ENCODE results near the gene POLR2J. TPM values are rescaled to one million over a fixed set of nuclear protein-coding genes. Genes with fewer than 3 reads are reported as not detected.
"Not testable (repeated sequence)": the region's sequence is repeated elsewhere in the genome, so short reads cannot be mapped to it uniquely, and the experiment has no call there.

Gene POLR2J
- total RNA-seq, 4 donors from 2014 or later, result 13.2 to 27.9 (median 22.5) TPM

DNA sequence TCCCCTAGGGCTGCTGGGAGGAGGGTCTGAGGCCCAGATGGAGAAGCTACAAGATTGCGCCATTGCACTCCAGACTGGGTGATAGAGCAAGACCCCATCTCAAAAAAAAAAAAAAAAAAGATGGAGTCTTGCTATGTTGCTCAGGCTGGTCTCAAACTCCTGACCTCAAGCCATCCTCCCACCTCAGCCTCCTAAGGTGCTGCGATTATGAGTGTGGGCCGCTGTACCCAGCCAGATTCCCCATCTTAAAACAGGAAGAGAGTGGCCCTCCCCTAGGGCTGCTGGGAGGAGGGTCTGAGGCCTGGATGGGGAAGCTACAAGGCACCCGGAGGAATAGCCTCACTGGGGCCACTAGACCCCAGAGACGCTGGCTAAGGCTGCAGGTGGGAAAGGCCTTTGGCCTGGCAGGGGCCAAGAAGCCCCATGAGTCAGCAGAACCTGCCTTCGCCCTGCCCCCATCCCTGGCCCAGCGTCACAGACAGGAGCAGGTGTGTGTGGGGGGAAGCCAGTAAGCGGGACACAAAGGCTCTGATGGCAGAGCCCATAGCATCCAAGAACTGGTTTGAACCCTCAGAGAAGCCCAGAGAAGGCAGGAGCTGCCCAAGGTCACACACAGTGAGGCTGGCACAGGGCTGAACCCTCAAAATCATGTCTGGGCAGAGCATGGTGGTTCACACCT is 28.8 kb upstream of the POLR2J start:
- not testable (repeated sequence) for H3K9me3 ChIP-seq, H3K27me3 ChIP-seq, H3K27ac ChIP-seq, H3K4me3 ChIP-seq, H3K36me3 ChIP-seq, H3K4me1 ChIP-seq
- DNase-seq, result peak in 1 of 3 donors; percentile 9

DNA sequence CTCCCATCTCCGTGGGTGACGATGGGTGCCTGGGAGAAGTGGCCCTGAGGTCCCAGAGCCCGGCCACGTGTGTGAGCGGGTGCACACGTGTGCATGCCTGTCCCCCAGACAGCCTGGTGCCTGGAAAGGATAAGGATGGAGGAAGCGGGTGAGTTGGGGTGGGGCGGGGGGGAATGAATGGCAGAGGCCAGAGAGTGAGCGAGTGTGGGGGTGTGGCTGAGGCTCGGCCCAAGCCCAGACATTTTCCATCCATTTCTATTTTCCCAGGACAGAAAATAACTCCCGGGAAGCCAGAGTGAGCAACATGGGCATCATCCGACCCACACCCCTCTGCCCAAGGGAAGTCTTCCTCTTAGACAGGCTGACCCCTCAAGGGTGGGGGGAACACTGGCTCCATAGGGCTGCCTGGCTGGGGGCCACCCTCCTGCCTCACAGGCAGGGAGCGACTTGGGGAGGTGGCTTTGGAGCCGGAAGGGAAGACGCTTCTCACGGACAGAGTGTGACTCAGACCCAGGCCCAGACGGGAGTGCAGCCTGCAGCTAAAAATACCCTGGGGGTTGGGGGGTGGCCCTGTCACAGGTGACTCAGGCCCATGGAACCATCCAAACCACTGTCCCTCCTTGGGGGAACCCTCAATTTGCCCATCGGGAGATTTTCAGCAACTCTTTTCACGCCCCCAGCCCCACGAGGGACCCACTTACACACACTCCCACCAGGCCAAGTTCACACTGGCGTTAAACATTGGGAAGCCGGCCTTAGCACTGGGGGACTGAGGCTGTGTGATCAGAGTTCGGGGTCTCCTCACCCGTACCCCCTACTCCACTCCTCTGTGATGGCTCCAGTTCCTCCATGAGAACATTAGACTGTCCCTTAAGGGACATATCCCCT is 26.8 kb upstream of the POLR2J start:
- not testable (repeated sequence) for H3K27me3 ChIP-seq, DNase-seq, H3K4me1 ChIP-seq, H3K4me3 ChIP-seq, H3K36me3 ChIP-seq, H3K9me3 ChIP-seq, H3K27ac ChIP-seq

DNA sequence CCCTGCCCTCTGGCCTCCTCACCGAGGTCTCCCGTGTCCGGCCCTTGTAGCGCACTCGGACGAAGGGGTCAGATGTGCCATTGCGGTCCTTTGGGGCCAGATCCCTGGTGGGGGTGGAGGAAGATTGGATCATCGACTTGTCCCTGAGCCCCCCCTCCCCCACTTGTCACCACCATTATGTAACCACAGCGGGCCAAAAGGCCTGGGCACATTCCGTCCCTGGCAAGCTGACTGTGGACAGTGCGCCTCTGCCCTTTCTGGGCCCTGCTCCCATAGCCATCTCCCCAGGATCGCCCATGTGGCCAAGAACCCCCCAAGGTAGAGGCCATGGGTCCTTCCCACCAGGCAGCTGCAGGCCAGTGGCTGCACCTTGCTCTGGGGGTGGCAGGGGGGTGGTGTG is 24.4 kb upstream of the POLR2J start:
- H3K36me3 ChIP-seq, H3K4me3 ChIP-seq, H3K27ac ChIP-seq, H3K4me1 ChIP-seq, H3K27me3 ChIP-seq, DNase-seq, H3K9me3 ChIP-seq: not testable (repeated sequence)

DNA sequence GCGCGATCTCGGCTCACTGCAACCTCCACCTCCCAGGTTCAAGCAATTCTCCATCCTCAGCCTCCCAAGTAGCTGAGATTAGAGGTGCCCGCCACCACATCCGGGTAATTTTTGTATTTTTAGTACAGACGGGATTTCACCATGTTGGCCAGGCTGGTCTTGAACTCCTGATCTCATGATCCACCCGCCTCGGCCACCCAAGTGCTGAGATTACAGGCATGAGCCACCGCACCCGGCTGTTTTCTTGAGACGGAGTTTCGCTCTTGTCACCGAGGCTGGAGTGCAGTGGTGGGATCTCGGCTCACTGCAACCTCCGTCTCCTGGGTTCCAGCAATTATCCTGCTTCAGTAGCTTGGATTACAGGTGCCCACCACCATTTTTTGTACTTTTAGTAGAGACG is 19.6 kb upstream of the POLR2J start:
- H3K27me3 ChIP-seq, H3K36me3 ChIP-seq: not testable (repeated sequence)

DNA sequence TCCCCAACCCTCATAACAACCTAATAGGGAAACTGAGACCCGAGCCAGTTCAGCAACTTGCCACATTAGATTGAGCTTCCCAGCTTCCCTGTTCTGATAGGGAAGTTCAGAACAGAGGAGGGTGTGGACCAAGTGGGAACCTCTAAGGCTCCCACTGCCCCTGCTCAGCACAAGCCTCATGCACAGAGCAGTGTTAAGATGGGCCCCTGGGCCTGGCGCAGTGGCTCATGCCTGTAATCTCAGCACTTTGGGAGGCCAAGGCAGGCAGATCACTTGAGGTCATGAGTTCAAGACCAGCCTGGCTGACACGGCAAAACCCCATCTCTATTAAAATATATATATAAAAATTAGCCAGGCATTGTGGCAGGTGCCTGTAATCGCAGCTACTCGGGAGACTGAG is 18.6 kb upstream of the POLR2J start:
- H3K27ac ChIP-seq, H3K4me3 ChIP-seq, H3K27me3 ChIP-seq, H3K36me3 ChIP-seq, H3K9me3 ChIP-seq, H3K4me1 ChIP-seq: not testable (repeated sequence)
- DNase-seq, result peak in 1 of 3 donors; percentile 33

More for the DNA sequence above, 19.6 kb upstream of the POLR2J start:
- peak in 1 of 3 donors; percentile 37 for DNase-seq
- H3K9me3 ChIP-seq, H3K27ac ChIP-seq, H3K4me1 ChIP-seq, H3K4me3 ChIP-seq: not testable (repeated sequence)

DNA sequence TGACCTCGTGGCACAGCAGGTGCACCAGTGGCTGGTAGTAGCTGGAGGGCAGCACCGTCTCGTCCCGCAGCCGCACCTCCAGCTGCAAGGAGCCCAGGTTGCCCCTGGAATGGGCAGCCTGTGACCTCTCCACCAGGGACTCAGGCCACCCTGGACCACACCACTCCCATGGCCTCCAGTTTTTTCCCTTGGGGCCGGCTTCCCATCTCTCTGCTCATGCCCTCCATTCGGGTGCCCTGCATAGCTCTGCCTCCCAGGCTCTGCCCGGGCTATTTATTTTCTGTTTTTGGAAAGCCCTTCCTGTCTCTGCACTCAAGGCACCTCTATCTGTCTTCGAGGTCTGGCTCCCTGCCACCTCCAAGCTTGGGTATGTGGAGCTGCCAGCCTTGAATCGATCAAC is 18.1 kb upstream of the POLR2J start:
- H3K27ac ChIP-seq, H3K36me3 ChIP-seq, H3K4me1 ChIP-seq, H3K4me3 ChIP-seq, H3K9me3 ChIP-seq, H3K27me3 ChIP-seq: not testable (repeated sequence)
- peak in 1 of 3 donors; percentile 11 for DNase-seq

DNA sequence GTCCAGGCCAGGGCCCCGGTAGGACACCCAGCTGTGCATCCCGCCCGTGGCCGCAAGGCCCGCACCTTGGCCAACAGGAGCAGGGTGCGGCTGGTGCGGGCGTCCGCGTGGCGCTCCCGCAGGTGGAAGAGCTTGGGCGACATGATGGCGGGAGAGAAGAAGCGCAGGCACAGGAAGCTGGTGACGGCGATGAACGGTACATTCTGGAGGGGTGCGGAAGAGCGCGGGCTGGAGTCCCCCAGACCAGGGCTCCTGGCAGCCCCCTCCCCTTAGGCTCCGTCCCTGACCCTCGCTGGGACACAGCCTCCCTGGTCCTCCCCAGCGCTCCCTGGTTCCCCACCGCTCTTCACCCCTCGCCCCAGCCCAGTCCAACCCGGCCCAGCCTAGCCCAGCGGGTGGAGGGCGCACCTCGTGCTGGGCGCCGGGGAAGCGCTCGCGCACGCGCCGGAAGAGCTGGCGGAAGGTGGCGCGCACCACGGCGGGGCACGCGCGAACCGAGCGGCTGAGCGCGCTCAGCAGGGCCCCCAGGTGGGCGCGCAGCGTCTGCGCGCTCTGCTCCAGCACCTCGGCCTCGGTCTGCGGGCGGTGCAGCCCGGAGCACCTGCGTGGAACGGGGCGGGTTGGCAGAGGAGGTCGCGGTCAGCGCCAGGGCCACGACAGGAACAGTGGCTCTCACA is 15.9 kb upstream of the POLR2J start:
- H3K4me1 ChIP-seq, DNase-seq, H3K27me3 ChIP-seq, H3K36me3 ChIP-seq, H3K9me3 ChIP-seq, H3K27ac ChIP-seq, H3K4me3 ChIP-seq: not testable (repeated sequence)

DNA sequence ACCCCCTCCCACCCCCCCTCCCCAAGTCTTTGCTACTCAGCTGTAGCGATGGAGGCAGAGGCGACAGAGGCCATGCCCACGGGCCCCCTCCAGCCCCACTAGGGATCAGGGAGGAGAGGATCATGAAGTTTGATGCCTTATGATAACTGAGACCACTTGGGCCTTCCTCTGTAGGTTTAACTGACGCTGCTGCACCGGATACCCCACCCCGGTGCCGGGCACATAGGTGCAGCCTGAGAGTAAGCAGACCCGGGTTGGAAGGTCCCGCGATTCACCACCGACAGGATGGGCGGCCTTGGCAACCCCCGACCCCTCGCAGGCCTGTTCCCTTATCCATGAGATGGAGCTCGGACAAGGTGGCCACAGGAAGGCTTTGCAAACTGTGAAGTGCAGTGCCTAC is 15.3 kb upstream of the POLR2J start:
- H3K36me3 ChIP-seq, H3K9me3 ChIP-seq, H3K27me3 ChIP-seq, H3K4me1 ChIP-seq, DNase-seq: not testable (repeated sequence)
- H3K4me3 ChIP-seq, result peak overlapping the region in 2 of 4 donors; percentile 32 to 38
- H3K27ac ChIP-seq, result peak overlapping the region in 2 of 4 donors; percentile 45 to 66

DNA sequence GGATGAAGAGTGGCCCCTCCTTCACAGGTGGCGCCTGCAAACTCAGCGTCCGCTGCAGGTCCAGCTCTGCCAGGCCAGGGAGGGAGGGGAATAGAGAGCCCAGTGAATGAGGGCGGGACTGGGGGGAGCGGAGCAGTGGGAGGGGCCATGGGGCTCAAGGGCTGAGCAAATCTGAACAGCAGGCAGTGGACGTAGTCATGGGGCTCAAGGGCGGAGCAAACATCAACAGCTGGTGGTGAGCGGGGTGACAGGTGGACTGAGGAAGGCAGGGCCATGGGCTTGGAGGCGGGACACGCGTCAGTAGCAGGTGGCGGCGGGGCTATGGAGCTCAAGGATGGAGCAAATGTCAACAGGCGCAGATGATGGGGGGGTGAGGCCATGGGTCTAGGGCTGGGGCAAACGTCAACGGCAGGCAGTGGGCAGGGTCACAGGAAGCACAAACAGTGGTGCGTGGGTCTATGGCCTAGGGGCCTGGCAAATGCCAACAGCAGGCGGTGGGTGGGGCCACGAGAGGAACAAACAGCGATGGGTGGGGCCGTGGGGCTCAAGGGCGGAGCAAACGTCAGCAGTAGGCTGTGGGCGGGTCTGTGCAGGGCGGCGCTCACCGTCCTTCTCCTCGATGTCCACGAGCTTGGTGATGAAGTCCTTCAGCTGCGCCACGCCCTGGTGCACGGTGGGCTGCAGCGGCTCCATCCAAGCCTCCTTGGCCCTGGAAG is 14.7 kb upstream of the POLR2J start:
- H3K4me3 ChIP-seq, H3K27ac ChIP-seq, H3K27me3 ChIP-seq, H3K36me3 ChIP-seq, H3K9me3 ChIP-seq, H3K4me1 ChIP-seq: not testable (repeated sequence)
- peak in 1 of 3 donors; percentile 50 for DNase-seq

DNA sequence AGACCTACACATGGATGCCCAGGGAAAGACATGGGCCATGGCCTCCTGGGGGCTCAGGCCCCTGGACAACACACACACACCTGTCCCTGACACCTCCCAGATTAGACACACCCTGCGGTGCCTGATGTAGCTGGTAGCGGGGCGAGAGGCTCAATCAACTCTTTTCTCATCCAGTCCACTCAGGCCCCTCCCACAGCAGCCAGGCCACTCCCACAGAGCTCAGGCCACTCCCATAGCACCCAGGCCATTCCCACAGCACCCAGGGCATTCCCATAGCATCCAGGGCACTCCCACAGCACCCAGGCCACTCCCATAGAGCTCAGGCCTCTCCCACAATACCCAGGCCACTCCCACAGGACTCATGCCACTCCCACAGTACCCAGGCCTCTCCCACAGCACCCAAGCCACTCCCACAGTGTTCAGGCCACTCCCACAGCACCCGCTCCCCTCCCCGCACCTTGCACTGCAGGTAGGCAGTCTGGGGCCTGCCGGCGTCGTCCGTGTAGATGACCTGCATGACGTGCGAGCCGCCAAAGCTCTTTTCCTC is 11.9 kb upstream of the POLR2J start:
- H3K4me3 ChIP-seq, H3K36me3 ChIP-seq, H3K27ac ChIP-seq, H3K9me3 ChIP-seq, H3K4me1 ChIP-seq, H3K27me3 ChIP-seq: not testable (repeated sequence)
- peak in 2 of 3 donors; percentile 24 to 89 for DNase-seq

DNA sequence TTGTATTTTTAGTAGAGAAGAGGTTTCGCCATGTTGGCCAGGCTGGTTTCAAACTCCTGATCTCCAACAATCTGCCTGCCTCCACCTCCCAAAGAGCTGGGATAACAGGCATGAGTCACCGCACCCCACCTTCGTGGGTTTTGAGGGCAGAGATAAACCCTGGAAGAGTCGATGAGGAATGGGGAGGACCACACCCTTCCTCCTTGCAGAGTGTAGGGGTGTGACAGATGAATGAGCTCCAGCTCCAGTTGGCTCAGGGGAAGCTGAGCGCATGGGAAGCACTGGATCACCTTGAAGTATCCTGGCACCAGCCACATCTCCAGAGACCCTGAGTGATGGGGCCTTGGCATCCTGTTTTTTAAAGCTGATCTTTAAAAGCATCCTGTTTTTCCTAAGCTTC is 5.6 kb upstream of the POLR2J start:
- H3K4me3 ChIP-seq, DNase-seq, H3K27me3 ChIP-seq, H3K9me3 ChIP-seq, H3K4me1 ChIP-seq, H3K36me3 ChIP-seq, H3K27ac ChIP-seq: not testable (repeated sequence)

DNA sequence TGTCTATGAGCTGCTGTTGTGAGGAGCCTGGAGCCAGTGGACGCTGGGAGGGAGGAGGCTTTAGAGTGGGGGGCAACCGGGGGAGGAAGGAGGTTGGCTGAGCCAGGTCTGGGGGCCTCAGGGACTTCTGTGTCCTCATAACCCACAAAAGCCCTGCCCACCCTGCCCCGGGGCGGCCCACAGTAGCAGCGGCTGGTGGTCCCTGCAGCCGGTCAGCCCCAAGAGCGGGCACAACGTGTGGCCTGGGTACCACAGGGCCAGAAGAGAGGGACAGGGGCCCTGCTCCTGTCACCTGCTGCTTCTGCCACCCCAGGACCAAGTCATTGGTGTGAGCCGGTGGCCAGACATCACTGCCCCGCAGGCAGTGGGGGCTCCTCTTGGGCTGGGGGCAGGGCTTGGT is 3.2 kb upstream of the POLR2J start:
- H3K27me3 ChIP-seq, H3K27ac ChIP-seq, H3K4me3 ChIP-seq, H3K4me1 ChIP-seq, H3K36me3 ChIP-seq, H3K9me3 ChIP-seq, DNase-seq: not testable (repeated sequence)
